ENCODE measurements around the gene TNPO3.
A peak's percentile ranks its signal among the peaks of the same experiment; 100 is the strongest.
"Not testable (repeated sequence)": the region's sequence is repeated elsewhere in the genome, so short reads cannot be mapped to it uniquely, and the experiment has no call there.

The TNPO3 gene

DNA sequence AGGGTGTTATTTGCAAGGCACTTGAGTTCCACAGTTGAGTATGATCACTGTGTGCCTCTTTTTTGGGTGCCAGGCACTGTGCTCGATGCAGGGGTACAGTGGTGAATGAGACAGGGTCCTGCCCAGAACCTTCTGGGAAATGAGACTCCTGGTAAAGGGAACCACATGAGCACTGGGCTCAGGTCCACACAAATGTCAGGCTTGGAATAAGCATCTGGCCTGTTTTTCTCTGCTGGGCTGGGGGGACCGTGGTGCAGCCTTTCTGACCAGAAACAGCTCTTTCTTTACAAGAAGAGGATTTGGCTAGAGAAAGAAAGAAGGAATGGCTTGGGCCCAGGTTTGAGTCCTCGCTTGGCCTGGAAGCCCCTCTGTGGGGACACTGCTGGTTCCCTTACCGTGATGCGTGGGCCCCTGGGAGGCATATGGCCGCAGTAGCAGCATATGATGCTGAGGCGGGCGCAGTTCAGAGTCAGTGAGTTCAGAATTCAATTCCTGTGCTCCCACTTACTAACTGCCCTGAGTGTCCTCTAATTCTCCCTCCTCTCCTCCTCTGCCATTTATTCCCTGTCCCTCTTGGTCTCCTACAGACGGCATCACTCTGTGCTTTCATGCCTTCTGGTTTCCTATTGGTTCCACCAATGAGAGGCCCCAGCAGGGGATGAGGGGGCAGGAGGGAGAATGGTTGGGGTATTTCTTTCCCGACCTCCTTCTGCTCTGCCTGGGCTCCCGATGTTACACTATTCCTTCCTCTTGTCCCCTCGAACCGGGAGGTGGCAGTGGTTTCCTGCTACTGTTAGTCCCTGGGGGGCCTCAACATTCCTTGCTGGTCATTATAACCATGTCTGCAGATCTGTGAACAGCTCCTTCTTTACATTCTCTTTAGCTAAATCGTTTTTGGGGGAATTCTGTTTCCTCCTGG, 134.8 kb downstream of the TNPO3 start:
- peak in 1 of 2 experiments; percentile 19 for DNase-seq

DNA sequence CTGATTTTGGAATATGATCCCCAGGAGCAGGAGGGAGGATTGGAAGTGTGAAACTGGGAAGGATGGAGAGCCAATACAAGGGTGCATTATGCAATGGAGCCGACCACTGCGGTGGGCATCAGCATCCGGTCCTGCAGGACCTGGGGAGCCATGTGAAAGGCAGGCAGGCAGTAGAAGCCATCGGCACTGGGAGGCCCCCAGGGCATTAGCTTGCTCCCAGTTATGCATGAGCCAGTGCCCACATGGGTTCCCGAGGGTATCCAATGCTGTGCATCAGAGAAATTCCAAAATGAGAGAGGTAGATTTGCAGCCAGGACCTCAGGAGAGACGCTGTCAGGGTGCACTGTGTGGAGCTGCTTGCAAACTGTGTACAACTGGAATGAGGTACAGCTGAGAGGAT, 135.7 kb downstream of the TNPO3 start:
- no peak for DNase-seq

GRCh38 chr7:128918016-128918665, 136.8 kb downstream of the TNPO3 start:
- no peak for DNase-seq

DNA sequence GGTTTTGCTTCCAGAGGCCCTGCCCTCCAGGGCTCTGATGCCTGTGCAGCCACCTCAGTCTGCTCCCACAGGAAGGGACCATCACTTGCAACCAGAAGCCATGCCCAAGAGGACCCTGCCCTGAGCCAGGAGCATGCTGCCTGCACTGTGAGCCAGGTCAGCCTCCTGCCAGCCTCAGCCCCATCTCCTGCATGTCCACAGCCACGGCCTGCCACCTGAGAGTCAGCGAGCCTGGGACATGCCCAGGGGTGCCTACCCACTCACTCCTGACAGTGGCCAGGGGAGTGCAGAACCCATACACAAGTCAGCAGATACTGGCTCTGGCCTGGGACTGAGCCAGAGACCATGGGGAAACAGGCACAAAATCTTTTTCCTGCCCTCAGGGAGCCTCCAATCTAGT, 137.8 kb downstream of the TNPO3 start:
- DNase-seq, result no peak

DNA sequence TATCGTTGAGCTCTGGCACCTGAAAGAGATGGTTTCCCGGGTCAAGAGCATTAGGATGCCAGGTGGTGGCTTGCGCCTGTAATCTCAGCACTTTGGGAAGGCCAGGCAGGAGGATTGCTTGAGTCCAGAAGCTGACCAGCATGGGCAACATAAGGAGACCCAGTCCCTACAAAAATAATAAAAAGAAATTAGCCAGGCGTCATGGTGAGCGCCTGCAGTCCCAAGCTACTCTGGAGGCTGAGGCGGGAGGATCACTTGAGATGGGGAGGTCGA, 138.3 kb downstream of the TNPO3 start:
- DNase-seq, result no peak

- no peak for DNase-seq
These were observed 138.9 kb downstream of the TNPO3 start for GRCh38 chr7:128915841-128916642.

DNA sequence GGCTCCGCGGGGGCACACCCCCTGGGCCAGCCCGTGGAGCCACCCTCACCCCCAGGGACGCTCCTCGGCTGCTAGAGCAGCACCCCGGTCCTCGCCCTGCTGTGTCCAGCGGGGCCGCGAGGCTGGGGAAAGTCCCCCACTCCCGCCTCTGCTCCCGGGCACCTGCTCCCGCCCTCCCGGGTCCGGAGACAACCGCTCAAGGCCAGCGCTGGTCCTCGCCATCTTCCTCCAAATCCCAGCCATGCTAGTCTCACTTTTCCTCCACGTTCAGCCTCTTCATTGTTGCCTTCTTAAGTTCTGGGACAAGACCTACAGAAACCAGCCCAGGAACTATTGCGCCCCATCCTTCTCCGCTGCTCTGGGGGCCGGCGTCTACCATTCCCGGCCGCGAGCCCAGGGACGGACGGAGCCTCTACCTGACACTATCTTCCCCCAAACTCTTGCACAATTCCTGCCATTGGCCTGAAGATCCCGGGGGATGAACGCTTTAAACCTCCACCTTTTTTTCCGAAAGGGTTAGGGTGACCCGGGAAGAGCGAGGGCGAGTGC, 139.6 kb downstream of the TNPO3 start:
- DNase-seq, result no peak

- DNase-seq, result no peak
These were observed 140.3 kb downstream of the TNPO3 start for GRCh38 chr7:128914566-128915151.

DNA sequence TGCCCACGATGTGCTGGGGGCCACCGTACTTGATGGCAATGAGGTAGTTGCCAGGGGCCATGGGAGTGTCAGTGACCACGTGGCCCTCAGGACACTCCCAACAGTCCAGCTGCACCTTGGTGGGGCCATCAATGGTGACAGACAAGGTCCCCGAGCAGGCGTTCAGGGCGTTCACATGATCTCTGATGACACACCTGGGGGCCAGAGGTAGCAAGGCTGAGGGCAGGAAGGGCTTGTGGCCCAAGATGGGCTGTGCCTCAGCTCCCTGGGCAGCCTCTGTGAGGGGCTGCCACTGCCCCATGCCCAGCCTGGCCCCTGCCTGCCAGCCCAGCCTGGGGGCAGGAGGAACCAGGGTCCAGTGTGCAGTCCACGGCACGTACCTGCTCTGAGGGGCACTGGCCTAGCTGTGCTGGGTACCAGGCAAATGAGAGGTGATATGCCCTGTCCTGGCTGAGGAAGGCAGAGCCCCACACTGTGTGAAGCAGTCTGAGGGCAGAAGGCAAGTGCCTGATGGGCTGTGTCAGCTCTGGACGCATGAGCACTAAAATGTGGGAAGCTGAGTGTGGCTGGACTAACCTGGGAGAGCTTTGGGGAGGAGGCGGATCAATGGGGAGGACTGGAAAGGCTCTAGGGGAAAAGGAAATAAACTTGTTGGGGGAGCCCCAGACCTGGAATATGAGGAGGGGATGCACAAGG, 140.9 kb downstream of the TNPO3 start:
- no peak for DNase-seq

DNA sequence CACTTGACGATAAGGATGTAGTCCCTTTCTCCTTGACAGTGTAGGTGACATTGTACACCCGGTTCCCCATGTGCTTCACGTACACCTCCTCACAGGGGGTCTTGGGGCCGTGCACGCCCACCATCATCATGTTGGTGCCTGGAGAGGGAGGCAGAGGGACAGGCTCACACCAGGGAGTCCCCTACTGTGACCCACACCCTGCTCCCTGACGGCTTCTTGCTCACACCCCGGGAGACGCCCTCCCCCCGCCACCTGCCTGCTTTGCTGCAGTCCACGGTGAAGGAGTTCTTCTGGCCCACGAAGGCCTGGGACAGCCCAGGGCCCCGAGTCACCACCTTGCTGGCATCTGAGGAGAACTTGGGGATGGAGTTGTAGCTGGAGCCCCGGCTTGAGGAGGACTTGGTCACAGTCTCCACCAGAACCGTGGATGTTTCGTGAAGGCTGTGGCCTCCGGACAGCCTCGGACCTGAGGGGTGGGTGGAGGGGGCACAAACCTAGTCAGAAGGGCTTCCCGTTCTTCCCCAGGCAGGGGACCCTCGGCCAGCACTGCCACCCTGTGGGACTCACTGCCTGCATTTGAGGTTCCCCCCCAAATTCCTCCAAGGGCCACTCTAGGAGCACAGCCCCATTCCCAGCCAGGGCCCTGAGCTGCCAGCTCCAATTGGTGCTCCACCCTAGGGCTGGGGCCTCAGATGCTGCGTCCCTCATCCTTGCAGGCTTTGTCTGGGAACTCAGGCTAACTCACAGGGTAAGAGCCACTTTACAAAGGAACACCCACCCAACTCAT, 142.0 kb downstream of the TNPO3 start:
- DNase-seq, result not testable (repeated sequence)

DNA sequence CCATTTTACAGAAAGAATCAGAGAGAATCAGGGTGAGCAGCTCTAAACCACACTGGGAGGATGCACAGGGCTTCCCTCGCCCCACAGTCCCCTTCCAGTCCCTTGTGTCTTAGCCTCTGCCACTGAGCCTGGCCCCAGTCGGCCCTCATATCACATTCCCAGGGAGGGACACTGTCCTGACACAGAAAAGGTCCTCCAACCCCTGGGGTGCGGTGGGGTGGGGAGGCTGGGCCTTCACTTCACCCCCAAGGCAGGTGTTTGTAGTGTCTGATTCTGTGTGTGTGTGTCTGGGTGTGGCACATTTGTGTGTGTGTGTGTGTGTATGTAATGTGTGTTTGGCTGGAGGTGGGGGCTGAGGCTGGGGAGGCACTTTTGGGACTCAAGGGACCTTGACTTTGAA, 142.6 kb downstream of the TNPO3 start:
- no peak for DNase-seq

- DNase-seq, result peak; percentile 33 to 44
These were observed 143.4 kb downstream of the TNPO3 start for GRCh38 chr7:128911423-128912031.

- DNase-seq, result no peak
These were observed 144.4 kb downstream of the TNPO3 start, which contains the start of gene KCP for GRCh38 chr7:128910569-128910945. Gene KCP, minus strand, starts transcription at chr7:128910709. Its CDS starts 33 bp downstream, at chr7:128910676.

GRCh38 chr7:128909625-128910568, 145.0 kb downstream of the TNPO3 start:
- DNase-seq, result no peak

- no peak for DNase-seq
These were observed 145.9 kb downstream of the TNPO3 start for GRCh38 chr7:128908750-128909624.

- DNase-seq, result no peak
These were observed 147.9 kb downstream of the TNPO3 start for GRCh38 chr7:128906766-128907559.

DNA sequence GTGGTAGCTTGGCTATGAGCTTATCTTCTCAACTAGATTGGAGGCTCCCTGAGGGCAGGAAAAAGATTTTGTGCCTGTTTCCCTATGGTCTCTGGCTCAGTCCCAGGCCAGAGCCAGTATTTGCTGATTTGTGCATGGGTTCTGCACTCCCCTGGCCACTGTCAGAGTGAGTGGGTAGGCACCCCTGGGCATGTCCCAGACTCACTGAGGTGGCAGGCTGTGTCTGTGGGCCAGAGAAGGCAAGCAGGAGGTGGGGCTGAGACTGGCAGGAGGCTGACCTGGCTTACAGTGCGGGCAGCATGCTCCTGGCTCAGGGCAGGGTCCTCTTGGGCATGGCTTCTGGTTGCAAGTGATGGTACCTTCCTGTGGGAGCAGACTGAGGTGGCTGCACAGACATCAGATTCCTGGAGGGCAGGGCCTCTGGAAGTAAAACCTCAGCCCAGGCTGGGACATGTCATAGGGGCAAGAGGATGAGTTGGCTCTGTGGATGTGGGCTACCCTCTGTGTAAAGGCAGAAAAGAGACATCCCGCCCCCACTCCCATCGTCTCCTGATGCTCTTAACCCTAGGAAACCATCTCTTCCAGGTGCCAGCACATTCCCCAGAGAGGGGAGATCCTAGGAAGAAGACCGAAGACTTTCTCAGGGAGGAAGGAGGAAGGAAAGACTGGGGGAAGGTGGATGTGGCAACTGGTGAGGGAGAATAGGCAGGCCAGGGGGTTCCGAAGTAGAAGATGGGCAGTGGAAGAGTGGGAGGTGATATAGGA, 148.7 kb downstream of the TNPO3 start:
- DNase-seq, result no peak
